Hepatocyte (in vitro differentiated cells): ENCODE measurements around the gene INSR.

Source experiments
- EZH2phosphoT487 ChIP-seq: fragments of 200-600 bp; sonication (generic); IDR thresholded peaks from one replicate; pipeline ENCODE4 v1.6.1; 2018; ENCODE audit warnings: antibody characterized with exemption, mild to moderate bottlenecking, low read depth, moderate library complexity; ENCODE audit not compliant: unreplicated experiment, severe bottlenecking
- TF ChIP-seq, protein P1 (sequence below): fragments of 200-600 bp; sonication (generic); IDR thresholded peaks from 2 replicates; pipeline ENCODE4 v1.5.1; 2016; ENCODE audit warnings: antibody characterized with exemption, mild to moderate bottlenecking; ENCODE audit not compliant: poor library complexity

DNA sequence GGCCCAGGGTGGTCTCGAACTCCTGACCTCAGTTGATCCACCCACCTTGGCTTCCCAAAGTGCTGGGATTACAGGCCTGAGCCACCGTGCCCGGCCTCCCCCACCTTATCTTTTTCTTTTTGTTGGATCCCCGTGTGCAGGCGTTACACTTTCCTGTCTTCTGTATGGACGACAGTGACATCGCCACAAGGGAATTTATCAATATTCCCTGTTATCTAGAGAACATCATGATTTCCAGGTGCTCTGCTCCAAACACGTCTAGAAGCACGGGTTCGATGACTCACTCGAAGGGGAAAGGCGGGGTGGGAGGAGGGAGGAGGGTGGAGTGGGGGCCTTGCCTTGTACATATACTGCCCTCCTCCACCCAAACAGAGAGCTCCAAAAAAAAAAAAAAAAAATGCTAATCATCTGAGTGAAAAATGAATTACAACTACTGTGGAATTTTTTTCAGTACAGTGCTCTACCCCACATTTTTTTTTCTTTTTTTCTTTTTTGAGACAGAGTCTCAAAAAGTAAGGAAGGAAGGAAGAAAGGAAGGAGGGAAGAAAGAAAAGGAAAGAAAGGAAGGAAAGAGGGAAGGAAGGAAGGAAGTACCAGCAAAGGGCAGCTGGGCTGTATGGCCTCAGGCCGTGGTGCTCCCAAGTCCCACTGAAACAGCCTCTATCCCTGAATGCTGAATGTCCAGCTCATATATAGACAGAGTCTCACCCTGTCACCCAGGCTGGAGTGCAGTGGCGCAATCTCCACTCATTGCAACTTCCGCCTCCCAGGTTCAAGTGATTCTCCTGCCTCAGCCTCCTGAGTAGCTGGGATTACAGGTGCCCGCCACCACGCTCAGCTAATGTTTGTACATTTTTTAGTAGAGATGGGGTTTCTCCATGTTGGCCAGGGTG, 36.8 kb downstream of the INSR start:
- TF ChIP-seq EZH2phosphoT487: no peak
- TF ChIP-seq, protein P1, sequence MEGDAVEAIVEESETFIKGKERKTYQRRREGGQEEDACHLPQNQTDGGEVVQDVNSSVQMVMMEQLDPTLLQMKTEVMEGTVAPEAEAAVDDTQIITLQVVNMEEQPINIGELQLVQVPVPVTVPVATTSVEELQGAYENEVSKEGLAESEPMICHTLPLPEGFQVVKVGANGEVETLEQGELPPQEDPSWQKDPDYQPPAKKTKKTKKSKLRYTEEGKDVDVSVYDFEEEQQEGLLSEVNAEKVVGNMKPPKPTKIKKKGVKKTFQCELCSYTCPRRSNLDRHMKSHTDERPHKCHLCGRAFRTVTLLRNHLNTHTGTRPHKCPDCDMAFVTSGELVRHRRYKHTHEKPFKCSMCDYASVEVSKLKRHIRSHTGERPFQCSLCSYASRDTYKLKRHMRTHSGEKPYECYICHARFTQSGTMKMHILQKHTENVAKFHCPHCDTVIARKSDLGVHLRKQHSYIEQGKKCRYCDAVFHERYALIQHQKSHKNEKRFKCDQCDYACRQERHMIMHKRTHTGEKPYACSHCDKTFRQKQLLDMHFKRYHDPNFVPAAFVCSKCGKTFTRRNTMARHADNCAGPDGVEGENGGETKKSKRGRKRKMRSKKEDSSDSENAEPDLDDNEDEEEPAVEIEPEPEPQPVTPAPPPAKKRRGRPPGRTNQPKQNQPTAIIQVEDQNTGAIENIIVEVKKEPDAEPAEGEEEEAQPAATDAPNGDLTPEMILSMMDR: no peak
